Uterus (tissue), 4 donors: ENCODE results near the gene THBS2. TPM values are rescaled to one million over a fixed set of nuclear protein-coding genes. Genes with fewer than 3 reads are reported as not detected.

Source experiments
- DNase-seq, 2 donors: peaks; one replicate each; pipeline ENCODE4 v3.0.0-alpha.2; 2019 to 2020
- H3K27ac ChIP-seq, 2 donors: fragments of 200-600 bp; sonication (generic); 1 replicate in 1 of 2; 2 replicates in 1 of 2; pipeline ENCODE4 v1.5.1; 2016 to 2018
- H3K27me3 ChIP-seq, 2 donors: fragments of 200-600 bp; sonication (generic); one replicate each; pipeline ENCODE4 v1.5.1; 2018 to 2019; ENCODE audit warnings: control low read depth in 1 of 2
- H3K36me3 ChIP-seq, 2 donors: fragments of 200-600 bp; sonication (generic); one replicate each; pipeline ENCODE4 v1.5.1; 2019; ENCODE audit warnings: control low read depth in 1 of 2
- H3K4me1 ChIP-seq, 2 donors: fragments of 200-600 bp; sonication (generic); one replicate each; pipeline ENCODE4 v1.5.1; 2018 to 2019; ENCODE audit warnings: control low read depth in 1 of 2
- H3K4me3 ChIP-seq, 2 donors: fragments of 200-600 bp; sonication (generic); 1 replicate in 1 of 2; 2 replicates in 1 of 2; pipeline ENCODE4 v1.5.1; 2018 to 2019; ENCODE audit warnings: mild to moderate bottlenecking in 1 of 2
- H3K9me3 ChIP-seq, 2 donors: fragments of 200-600 bp; sonication (generic); one replicate each; pipeline ENCODE4 v1.5.1; 2019; ENCODE audit warnings: control low read depth in 1 of 2
- CTCF ChIP-seq, 4 experiments: fragments of 200-600 bp in 2 of 4; fragments of 450-650 bp in 2 of 4; sonication (generic) in 2 of 4; IDR thresholded peaks; one replicate each; pipeline ENCODE4 v1.5.1; 2016 to 2019; ENCODE audit warnings: antibody characterized with exemption in 4 of 4, mild to moderate bottlenecking in 2 of 4, moderate library complexity in 1 of 4
- POLR2A ChIP-seq, 2 donors: fragments of 450-650 bp; IDR thresholded peaks; one replicate each; pipeline ENCODE4 v1.6.1; 2016; ENCODE audit warnings: antibody characterized with exemption in 2 of 2, mild to moderate bottlenecking in 1 of 2, moderate library complexity in 1 of 2
- intact Hi-C: fragments of 100-400 bp; cut with DNase I; formaldehyde crosslinking; loops from one replicate; pipeline ENCODE4 v1.15.1; 2023; ENCODE audit warnings: low total_unique reads
- total RNA-seq, 4 donors: library from RNA; depleted of rRNA in 3 of 4; stranded (reverse); fragments of >200 nt in 3 of 4; gene quantifications; one replicate each; pipeline versions ENCODE4 v1.1.0 to v1.2.4, GENCODE V29; 2014 to 2023
- donor health status: DM: yes; HTN: yes; CAD: no.

The THBS2 gene
- total RNA-seq, 4 donors from 2014 or later, result 84.0 to 224 (median 136) TPM

- DNase-seq, result no peak
- intact Hi-C loops, result no loop called here
- Histone ChIP-seq H3K27me3 (no peaks in the 10 kb centered on the region), H3K9me3 (no peaks in the 10 kb centered on the region), H3K4me1 (peaks cover 0 to under 1% of the 10 kb centered on the region in 2 donors), H3K36me3 (no peaks in the 10 kb centered on the region), H3K27ac (no peak overlapping the region), H3K4me3 (no peak overlapping the region)
- TF ChIP-seq POLR2A (IDR thresholded peaks at IDR 0.05) (no peak), CTCF (IDR thresholded peaks at IDR 0.05) (no peak)
Observed at GRCh38 chr6:169286961-169287360, 33.3 kb upstream of the THBS2 start.

- TF ChIP-seq CTCF (IDR thresholded peaks at IDR 0.05) (no peak), POLR2A (IDR thresholded peaks at IDR 0.05) (no peak)
- no peak for DNase-seq
- intact Hi-C loops, result no loop called here
Observed at GRCh38 chr6:169285165-169285564, 31.5 kb upstream of the THBS2 start.

GRCh38 chr6:169283924-169284323 is 30.3 kb upstream of the THBS2 start:
- intact Hi-C loops, result no loop called here
- H3K27ac ChIP-seq, result no peak overlapping the region
- H3K36me3 ChIP-seq, result no peaks in the 10 kb centered on the region
- no peaks in the 10 kb centered on the region for H3K27me3 ChIP-seq
- no peak overlapping the region for H3K4me3 ChIP-seq
- no peaks in the 10 kb centered on the region for H3K4me1 ChIP-seq
- TF ChIP-seq POLR2A (IDR thresholded peaks at IDR 0.05), result no peak
- DNase-seq, result no peak
- H3K9me3 ChIP-seq, result no peaks in the 10 kb centered on the region

More at GRCh38 chr6:169285165-169285564, 31.5 kb upstream of the THBS2 start:
- Histone ChIP-seq H3K4me1 (no peaks in the 10 kb centered on the region), H3K27ac (no peak overlapping the region), H3K4me3 (no peak overlapping the region), H3K27me3 (no peaks in the 10 kb centered on the region), H3K36me3 (no peaks in the 10 kb centered on the region), H3K9me3 (no peaks in the 10 kb centered on the region)

GRCh38 chr6:169282043-169282442 is 28.4 kb upstream of the THBS2 start:
- H3K36me3 ChIP-seq, result no peaks in the 10 kb centered on the region
- no peaks in the 10 kb centered on the region for H3K27me3 ChIP-seq
- H3K4me1 ChIP-seq, result no peaks in the 10 kb centered on the region
- intact Hi-C loops, result no loop called here
- H3K9me3 ChIP-seq, result no peaks in the 10 kb centered on the region
- no peak for DNase-seq
- no peak overlapping the region for H3K4me3 ChIP-seq
- H3K27ac ChIP-seq, result no peak overlapping the region
- no peak for TF ChIP-seq CTCF (IDR thresholded peaks at IDR 0.05)
- TF ChIP-seq POLR2A (IDR thresholded peaks at IDR 0.05), result no peak

- intact Hi-C loops, result no loop called here
Observed at GRCh38 chr6:169277619-169278018, 24.0 kb upstream of the THBS2 start.

More at GRCh38 chr6:169277619-169278018, 24.0 kb upstream of the THBS2 start:
- no peak overlapping the region for H3K27ac ChIP-seq
- no peaks in the 10 kb centered on the region for H3K4me1 ChIP-seq
- H3K27me3 ChIP-seq, result no peaks in the 10 kb centered on the region
- no peak for DNase-seq
- no peak overlapping the region for H3K4me3 ChIP-seq
- no peaks in the 10 kb centered on the region for H3K36me3 ChIP-seq
- no peaks in the 10 kb centered on the region for H3K9me3 ChIP-seq
- TF ChIP-seq POLR2A (IDR thresholded peaks at IDR 0.05) (no peak), CTCF (IDR thresholded peaks at IDR 0.05) (no peak)
